ENCODE measurements around the gene C1orf115.
"Not testable (repeated sequence)": the region's sequence is repeated elsewhere in the genome, so short reads cannot be mapped to it uniquely, and the experiment has no call there.

C1orf115 gene

GRCh38 chr1:220690140-220691052 is at the start of gene C1orf115:
TSS of gene C1orf115 (plus strand) at chr1:220690363. CDS start at chr1:220690403, 40 bp downstream.
- DNase-seq (ENCODE audit: low spot score), result peak; percentile 85

- no peak for DNase-seq (ENCODE audit: low spot score)
These were observed 47.9 kb upstream of the C1orf115 start for GRCh38 chr1:220642285-220642684.

GRCh38 chr1:220652995-220653394 is 37.2 kb upstream of the C1orf115 start:
- no peak for DNase-seq (ENCODE audit: low spot score)

- DNase-seq (ENCODE audit: low spot score), result no peak
These were observed 34.7 kb upstream of the C1orf115 start for GRCh38 chr1:220655509-220655908.

- DNase-seq (ENCODE audit: low spot score), result no peak
These were observed 34.0 kb upstream of the C1orf115 start for GRCh38 chr1:220655961-220656740.

- DNase-seq (ENCODE audit: low spot score), result no peak
These were observed 23.8 kb upstream of the C1orf115 start for GRCh38 chr1:220666349-220666748.

- DNase-seq (ENCODE audit: low spot score), result no peak
These were observed 21.2 kb upstream of the C1orf115 start for GRCh38 chr1:220669005-220669404.

- no peak for DNase-seq (ENCODE audit: low spot score)
These were observed 19.8 kb upstream of the C1orf115 start for GRCh38 chr1:220670365-220670764.

GRCh38 chr1:220673921-220674320 is 16.2 kb upstream of the C1orf115 start:
- DNase-seq (ENCODE audit: low spot score), result no peak

GRCh38 chr1:220677251-220677650 is 12.9 kb upstream of the C1orf115 start:
- DNase-seq (ENCODE audit: low spot score), result no peak

GRCh38 chr1:220680085-220680687 is 10.0 kb upstream of the C1orf115 start:
- no peak for DNase-seq (ENCODE audit: low spot score)

GRCh38 chr1:220681220-220681880 is 8.8 kb upstream of the C1orf115 start:
- DNase-seq (ENCODE audit: low spot score), result no peak

GRCh38 chr1:220682901-220683576 is 7.1 kb upstream of the C1orf115 start:
- no peak for DNase-seq (ENCODE audit: low spot score)

- not testable (repeated sequence) for DNase-seq (ENCODE audit: low spot score)
These were observed 6.4 kb upstream of the C1orf115 start for GRCh38 chr1:220683716-220684115.

GRCh38 chr1:220684890-220685289 is 5.3 kb upstream of the C1orf115 start:
- no peak for DNase-seq (ENCODE audit: low spot score)

GRCh38 chr1:220685879-220686278 is 4.3 kb upstream of the C1orf115 start:
- no peak for DNase-seq (ENCODE audit: low spot score)

GRCh38 chr1:220687809-220688208 is 2.4 kb upstream of the C1orf115 start:
- no peak for DNase-seq (ENCODE audit: low spot score)

- no peak for DNase-seq (ENCODE audit: low spot score)
These were observed 497 bp upstream of the C1orf115 start for GRCh38 chr1:220689666-220690065.

- DNase-seq (ENCODE audit: low spot score), result no peak
These were observed 1.0 kb downstream of the C1orf115 start for GRCh38 chr1:220691053-220691684.

GRCh38 chr1:220692436-220693228 is 2.5 kb downstream of the C1orf115 start:
- no peak for DNase-seq (ENCODE audit: low spot score)
